ENCODE data around the gene CHI3L2. TPM values are rescaled to one million over a fixed set of nuclear protein-coding genes. Genes with fewer than 3 reads are reported as not detected.

The CHI3L2 gene
- polyA plus RNA-seq, 2 donors = 0.28 to 0.49 TPM

- H3K9me3 ChIP-seq (ENCODE audit: control insufficient read depth in 2 of 2, insufficient read depth in 1 of 2, low read depth in 1 of 2, low read length in 1 of 2) = no peaks in the 10 kb centered on the region
- no peak overlapping the region for H3K4me3 ChIP-seq (ENCODE audit: low read depth in 1 of 2, low read length in 2 of 2)
- H3K27me3 ChIP-seq (ENCODE audit: control insufficient read depth in 1 of 2, insufficient read depth in 2 of 2, low read length in 2 of 2) = no peaks in the 10 kb centered on the region
- H3K4me1 ChIP-seq (ENCODE audit: control insufficient read depth in 2 of 2, insufficient read depth in 2 of 2, low read length in 1 of 2) = no peaks in the 10 kb centered on the region
- H3K36me3 ChIP-seq (ENCODE audit: control insufficient read depth in 2 of 2, insufficient read depth in 2 of 2, low read length in 1 of 2) = no peaks in the 10 kb centered on the region
- H3K27ac ChIP-seq (ENCODE audit: low read depth in 2 of 2, low read length in 1 of 2) = no peak overlapping the region
Observed at GRCh38 chr1:111283838-111284237, 56.3 kb downstream of the CHI3L2 start.

GRCh38 chr1:111285879-111286278 lies 58.4 kb downstream of the CHI3L2 start:
- WGBS, 2 donors = 79 to 84% methylated on average over 2 of the region's 2 CpGs
- Histone ChIP-seq H3K36me3 (ENCODE audit: control insufficient read depth in 2 of 2, insufficient read depth in 2 of 2, low read length in 1 of 2) (no peaks in the 10 kb centered on the region), H3K27me3 (ENCODE audit: control insufficient read depth in 1 of 2, insufficient read depth in 2 of 2, low read length in 2 of 2) (no peaks in the 10 kb centered on the region), H3K9me3 (ENCODE audit: control insufficient read depth in 2 of 2, insufficient read depth in 1 of 2, low read depth in 1 of 2, low read length in 1 of 2) (no peaks in the 10 kb centered on the region), H3K27ac (ENCODE audit: low read depth in 2 of 2, low read length in 1 of 2) (no peak overlapping the region), H3K4me3 (ENCODE audit: low read depth in 1 of 2, low read length in 2 of 2) (no peak overlapping the region), H3K4me1 (ENCODE audit: control insufficient read depth in 2 of 2, insufficient read depth in 2 of 2, low read length in 1 of 2) (no peaks in the 10 kb centered on the region)

GRCh38 chr1:111286912-111287311 lies 59.4 kb downstream of the CHI3L2 start:
- Histone ChIP-seq H3K9me3 (ENCODE audit: control insufficient read depth in 2 of 2, insufficient read depth in 1 of 2, low read depth in 1 of 2, low read length in 1 of 2) (no peaks in the 10 kb centered on the region), H3K4me1 (ENCODE audit: control insufficient read depth in 2 of 2, insufficient read depth in 2 of 2, low read length in 1 of 2) (no peaks in the 10 kb centered on the region), H3K4me3 (ENCODE audit: low read depth in 1 of 2, low read length in 2 of 2) (no peak overlapping the region), H3K36me3 (ENCODE audit: control insufficient read depth in 2 of 2, insufficient read depth in 2 of 2, low read length in 1 of 2) (no peaks in the 10 kb centered on the region), H3K27ac (ENCODE audit: low read depth in 2 of 2, low read length in 1 of 2) (no peak overlapping the region), H3K27me3 (ENCODE audit: control insufficient read depth in 1 of 2, insufficient read depth in 2 of 2, low read length in 2 of 2) (no peaks in the 10 kb centered on the region)
- 0 to 31% methylated on average over 1 of the region's 1 CpG for WGBS, 2 donors

- Histone ChIP-seq H3K9me3 (ENCODE audit: control insufficient read depth in 2 of 2, insufficient read depth in 1 of 2, low read depth in 1 of 2, low read length in 1 of 2) (no peaks in the 10 kb centered on the region), H3K27me3 (ENCODE audit: control insufficient read depth in 1 of 2, insufficient read depth in 2 of 2, low read length in 2 of 2) (no peaks in the 10 kb centered on the region), H3K27ac (ENCODE audit: low read depth in 2 of 2, low read length in 1 of 2) (no peak overlapping the region), H3K4me3 (ENCODE audit: low read depth in 1 of 2, low read length in 2 of 2) (no peak overlapping the region), H3K36me3 (ENCODE audit: control insufficient read depth in 2 of 2, insufficient read depth in 2 of 2, low read length in 1 of 2) (no peaks in the 10 kb centered on the region), H3K4me1 (ENCODE audit: control insufficient read depth in 2 of 2, insufficient read depth in 2 of 2, low read length in 1 of 2) (no peaks in the 10 kb centered on the region)
- 56 to 58% methylated on average over 5 of the region's 5 CpGs for WGBS, 2 donors
Observed at GRCh38 chr1:111289371-111289770, 61.9 kb downstream of the CHI3L2 start.

- no peak overlapping the region for H3K27ac ChIP-seq (ENCODE audit: low read depth in 2 of 2, low read length in 1 of 2)
- H3K4me3 ChIP-seq (ENCODE audit: low read depth in 1 of 2, low read length in 2 of 2) = no peak overlapping the region
- WGBS, 2 donors = 61 to 79% methylated on average over 3 of the region's 3 CpGs
- no peaks in the 10 kb centered on the region for H3K4me1 ChIP-seq (ENCODE audit: control insufficient read depth in 2 of 2, insufficient read depth in 2 of 2, low read length in 1 of 2)
- no peaks in the 10 kb centered on the region for H3K9me3 ChIP-seq (ENCODE audit: control insufficient read depth in 2 of 2, insufficient read depth in 1 of 2, low read depth in 1 of 2, low read length in 1 of 2)
- no peaks in the 10 kb centered on the region for H3K27me3 ChIP-seq (ENCODE audit: control insufficient read depth in 1 of 2, insufficient read depth in 2 of 2, low read length in 2 of 2)
- H3K36me3 ChIP-seq (ENCODE audit: control insufficient read depth in 2 of 2, insufficient read depth in 2 of 2, low read length in 1 of 2) = no peaks in the 10 kb centered on the region
Observed at GRCh38 chr1:111290104-111290503, 62.6 kb downstream of the CHI3L2 start.

GRCh38 chr1:111290630-111291029 lies 63.1 kb downstream of the CHI3L2 start, which contains the start of gene CHIA:
Gene CHIA, plus strand, starts transcription at chr1:111290851. Its CDS starts 19,617 bp downstream, at chr1:111310468.
- no peak within 1 kb of the TSS for H3K4me3 ChIP-seq (ENCODE audit: low read depth in 1 of 2, low read length in 2 of 2)
- H3K4me1 ChIP-seq (ENCODE audit: control insufficient read depth in 2 of 2, insufficient read depth in 2 of 2, low read length in 1 of 2) = no peaks in the 10 kb centered on the region
- WGBS, 2 donors = 34 to 44% methylated on average over 7 of the region's 7 CpGs
- no peaks in the 10 kb centered on the region for H3K36me3 ChIP-seq (ENCODE audit: control insufficient read depth in 2 of 2, insufficient read depth in 2 of 2, low read length in 1 of 2)
- H3K9me3 ChIP-seq (ENCODE audit: control insufficient read depth in 2 of 2, insufficient read depth in 1 of 2, low read depth in 1 of 2, low read length in 1 of 2) = no peaks in the 10 kb centered on the region
- no peaks in the 10 kb centered on the region for H3K27me3 ChIP-seq (ENCODE audit: control insufficient read depth in 1 of 2, insufficient read depth in 2 of 2, low read length in 2 of 2)
- H3K27ac ChIP-seq (ENCODE audit: low read depth in 2 of 2, low read length in 1 of 2) = no peak within 1 kb of the TSS

Other genes starting within 250 kb of the CHI3L2 start
- 10 to 100 TPM; 16.7 to 21.5 TPM for gene DRAM2, start 87.6 kb upstream of the CHI3L2 start, polyA plus RNA-seq
- gene CEPT1, start 87.5 kb upstream of the CHI3L2 start, polyA plus RNA-seq = 10 to 100 TPM; 11.9 to 13.5 TPM
- 10 to 100 TPM; 39.1 to 54.8 TPM for gene DENND2D, start 27.1 kb upstream of the CHI3L2 start, polyA plus RNA-seq
- under 1 TPM in 1 of 2 donors, not detected in 1; 0.06 TPM for gene CHIA, start 63.1 kb downstream of the CHI3L2 start, polyA plus RNA-seq
- 1 to 10 TPM in 1 of 2 donors, under 1 TPM in 1; 0.84 to 2.4 TPM for gene OVGP1, start 200.0 kb downstream of the CHI3L2 start, polyA plus RNA-seq
- gene WDR77, start 221.5 kb downstream of the CHI3L2 start, polyA plus RNA-seq = 10 to 100 TPM; 17.8 to 30.0 TPM
- gene ATP5PB, start 221.8 kb downstream of the CHI3L2 start, polyA plus RNA-seq = 100 to 1,000 TPM; 123 to 319 TPM
- 1 to 10 TPM; 3.5 to 4.8 TPM for gene C1orf162, start 246.3 kb downstream of the CHI3L2 start, polyA plus RNA-seq